Muscle layer of duodenum (tissue), 2 donors: ENCODE results near the gene AKR1B1.

ENCODE experiments used
- H3K27ac ChIP-seq: one replicate; pipeline ENCODE4 v1.7.0; 2013; ENCODE audit warnings: mild to moderate bottlenecking, low read length
- H3K27me3 ChIP-seq: one replicate; pipeline ENCODE4 v1.7.0; 2013; ENCODE audit warnings: low read depth, mild to moderate bottlenecking, control low read depth, low read length
- H3K36me3 ChIP-seq, 2 donors: one replicate each; pipeline ENCODE4 v1.7.0; 2013; ENCODE audit warnings: low read length in 2 of 2, control low read depth in 1 of 2, mild to moderate bottlenecking in 1 of 2; ENCODE audit not compliant: insufficient read depth in 2 of 2, control insufficient read depth in 1 of 2
- H3K4me1 ChIP-seq, 2 donors: one replicate each; pipeline ENCODE4 v1.7.0; 2013; ENCODE audit warnings: low read length in 2 of 2, mild to moderate bottlenecking in 2 of 2, control low read depth in 1 of 2, moderate library complexity in 1 of 2; ENCODE audit not compliant: insufficient read depth in 2 of 2, control insufficient read depth in 1 of 2
- H3K4me3 ChIP-seq, 2 donors: one replicate each; pipeline ENCODE4 v1.7.0; 2013; ENCODE audit warnings: low read length in 2 of 2, low read depth in 1 of 2, mild to moderate bottlenecking in 1 of 2
- H3K9me3 ChIP-seq, 2 donors: one replicate each; pipeline ENCODE4 v1.7.0; 2013; ENCODE audit warnings: low read length in 2 of 2, control low read depth in 1 of 2, mild to moderate bottlenecking in 1 of 2; ENCODE audit not compliant: control insufficient read depth in 1 of 2
- donor health status: healthy.

The AKR1B1 gene

DNA sequence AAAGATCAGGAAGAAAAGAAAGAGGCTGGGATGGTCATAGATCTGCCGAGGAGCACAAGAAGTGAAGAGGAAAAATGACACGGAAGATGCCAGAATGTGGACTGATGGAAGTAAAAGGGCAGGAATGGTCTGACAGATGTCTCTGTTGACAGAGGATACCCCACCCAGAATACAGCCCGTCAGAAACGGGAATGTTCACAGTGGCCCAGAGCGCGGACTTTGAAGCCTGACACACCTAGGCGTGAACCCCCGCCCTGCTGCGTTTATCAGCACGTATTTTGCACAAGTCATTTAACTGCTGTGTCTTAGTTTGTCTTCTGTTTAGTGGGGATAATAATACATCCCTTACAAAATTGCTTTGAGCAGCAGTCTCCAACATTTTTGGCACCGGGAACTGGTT, 27.1 kb downstream of the AKR1B1 start:
- Histone ChIP-seq H3K27ac (peak overlapping the region; percentile 82), H3K27me3 (no peaks in the 10 kb centered on the region)

DNA sequence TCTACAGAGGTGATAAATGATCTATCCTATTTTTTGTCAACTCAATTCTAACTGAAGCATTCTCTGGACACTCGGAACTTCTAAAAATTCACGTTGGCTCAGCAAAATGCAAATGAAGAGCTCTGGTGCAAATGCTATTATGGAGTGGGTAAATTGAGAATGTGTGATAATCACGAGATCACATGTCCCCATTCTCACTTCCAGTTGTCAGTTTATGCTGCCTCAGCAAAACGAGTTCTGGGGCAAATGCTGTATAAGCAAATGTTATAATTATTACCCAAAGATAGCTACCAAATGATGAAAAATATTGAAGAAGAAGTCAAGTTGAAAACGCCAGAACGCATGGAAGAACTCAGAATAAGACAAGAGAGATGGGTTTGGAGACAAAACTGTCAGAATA, 29.4 kb downstream of the AKR1B1 start:
- Histone ChIP-seq H3K9me3 (no peaks in the 10 kb centered on the region), H3K27ac (no peak overlapping the region), H3K36me3 (no peaks in the 10 kb centered on the region), H3K27me3 (no peaks in the 10 kb centered on the region), H3K4me3 (no peak overlapping the region), H3K4me1 (peaks cover 6% of the 10 kb centered on the region in 2 donors)

More for the DNA sequence above, 27.1 kb downstream of the AKR1B1 start:
- no peaks in the 10 kb centered on the region for H3K9me3 ChIP-seq
- H3K4me1 ChIP-seq: peaks cover 6% of the 10 kb centered on the region in 2 donors
- no peaks in the 10 kb centered on the region for H3K36me3 ChIP-seq
- peak overlapping the region; percentile 15 to 61 for H3K4me3 ChIP-seq

DNA sequence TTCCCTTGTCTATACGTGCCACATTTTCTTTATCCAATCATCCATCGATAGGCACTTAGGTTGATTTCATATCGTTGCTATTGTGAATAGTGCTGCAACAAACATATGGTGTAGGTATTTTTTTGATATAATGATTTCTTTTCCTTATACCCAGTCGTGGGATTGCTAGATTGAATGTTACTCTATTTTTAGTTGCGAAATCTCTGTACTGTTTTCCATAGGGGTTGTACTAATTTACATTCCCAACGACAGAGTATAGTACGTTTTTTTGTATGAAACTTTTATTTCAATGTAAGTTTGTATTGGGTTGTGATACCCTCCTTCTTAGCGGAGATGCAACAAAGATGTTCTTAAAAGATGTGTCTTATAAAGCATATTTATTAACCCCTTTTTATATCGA, 30.0 kb downstream of the AKR1B1 start:
- Histone ChIP-seq H3K4me1 (peaks cover 6% of the 10 kb centered on the region in 2 donors), H3K27ac (no peak overlapping the region), H3K4me3 (no peak overlapping the region), H3K27me3 (no peaks in the 10 kb centered on the region), H3K9me3 (no peaks in the 10 kb centered on the region), H3K36me3 (no peaks in the 10 kb centered on the region)

DNA sequence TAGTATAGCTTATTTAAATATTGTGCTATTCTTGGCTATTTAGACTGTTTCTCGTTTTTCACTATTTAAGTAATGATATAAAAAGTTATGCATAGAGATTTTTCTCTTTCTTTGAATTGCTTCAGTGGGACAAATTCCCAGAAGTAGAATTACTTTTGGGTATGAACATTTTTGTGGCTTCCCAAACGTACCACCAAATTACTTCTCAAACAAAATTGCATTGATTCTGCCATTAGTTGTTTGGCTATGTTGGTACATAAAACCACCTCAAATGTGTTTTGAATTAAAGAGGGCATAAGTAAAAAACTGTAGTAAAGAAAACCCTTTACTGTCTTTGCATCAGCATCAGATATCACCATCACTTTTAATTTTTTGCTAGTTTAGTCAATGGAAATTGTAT, 31.0 kb downstream of the AKR1B1 start:
- H3K27ac ChIP-seq: no peak overlapping the region
- H3K27me3 ChIP-seq: no peaks in the 10 kb centered on the region
- no peaks in the 10 kb centered on the region for H3K36me3 ChIP-seq
- H3K4me3 ChIP-seq: no peak overlapping the region
- H3K4me1 ChIP-seq: peaks cover 2 to 4% of the 10 kb centered on the region in 2 donors
- no peaks in the 10 kb centered on the region for H3K9me3 ChIP-seq

DNA sequence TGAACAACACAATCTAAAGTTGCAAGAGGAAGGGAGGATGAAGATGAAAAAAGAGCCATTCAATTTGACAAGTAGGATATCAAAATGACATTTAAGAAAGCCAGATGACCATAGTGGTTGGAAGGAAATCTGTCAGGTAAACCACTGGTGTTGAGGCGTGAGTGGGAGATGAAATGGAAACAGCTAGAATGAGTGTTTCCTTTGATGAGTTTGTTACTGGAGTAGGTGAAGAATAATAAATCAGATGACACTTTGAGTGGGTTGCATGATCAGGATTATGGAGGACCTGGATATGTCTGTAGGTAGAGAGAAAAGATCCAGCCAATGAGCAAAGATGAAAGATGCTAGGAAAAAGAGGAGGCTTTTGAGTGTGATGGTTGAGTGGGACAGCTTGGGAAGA, 33.1 kb downstream of the AKR1B1 start:
- H3K4me1 ChIP-seq: no peaks in the 10 kb centered on the region
- H3K4me3 ChIP-seq: no peak overlapping the region
- no peaks in the 10 kb centered on the region for H3K9me3 ChIP-seq

DNA sequence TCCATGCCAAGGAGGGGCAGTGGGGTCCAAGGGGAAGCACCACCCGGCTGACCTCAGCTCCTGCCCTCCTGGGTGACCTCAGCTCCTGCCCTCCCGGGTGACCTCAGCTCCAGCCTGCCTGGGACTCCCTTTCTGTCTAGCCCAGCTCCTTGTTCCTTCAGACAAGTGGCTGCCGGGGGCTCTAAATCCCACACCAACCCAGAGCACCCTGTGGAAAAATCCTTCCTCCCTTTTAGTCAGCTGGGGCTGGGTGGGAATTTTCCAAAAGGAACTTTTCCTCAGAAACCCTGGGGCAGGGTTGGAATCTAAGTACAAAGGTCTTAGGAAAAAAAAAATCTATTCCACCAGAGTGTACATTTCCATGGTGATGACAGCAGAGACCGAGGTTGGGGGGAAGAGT, 36.3 kb downstream of the AKR1B1 start:
- H3K9me3 ChIP-seq: no peaks in the 10 kb centered on the region
- H3K4me3 ChIP-seq: no peak overlapping the region
- H3K27ac ChIP-seq: no peak overlapping the region
- H3K36me3 ChIP-seq: no peaks in the 10 kb centered on the region
- no peaks in the 10 kb centered on the region for H3K27me3 ChIP-seq
- no peaks in the 10 kb centered on the region for H3K4me1 ChIP-seq

More for the DNA sequence above, 33.1 kb downstream of the AKR1B1 start:
- Histone ChIP-seq H3K27ac (no peak overlapping the region), H3K27me3 (no peaks in the 10 kb centered on the region), H3K36me3 (no peaks in the 10 kb centered on the region)

DNA sequence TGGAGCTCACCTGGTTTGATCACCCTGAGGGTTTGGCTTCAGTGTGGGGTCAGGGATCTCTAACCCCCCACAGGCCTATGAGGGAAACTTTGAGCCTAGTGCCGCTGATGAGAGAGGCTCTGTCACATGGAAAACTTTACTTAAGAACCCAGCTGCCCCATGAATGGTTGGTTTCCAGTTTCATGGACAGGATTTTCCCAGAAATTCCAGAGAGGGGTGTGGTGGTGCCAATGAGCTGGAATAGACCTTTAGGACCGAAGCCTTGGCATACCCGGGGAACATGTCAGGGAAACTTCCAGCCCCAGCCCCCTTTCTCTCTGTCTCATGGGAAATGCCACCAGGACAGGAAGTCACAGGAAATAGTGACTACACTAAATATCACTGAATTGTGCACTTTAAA, 36.9 kb downstream of the AKR1B1 start:
- H3K27me3 ChIP-seq: no peaks in the 10 kb centered on the region
- no peak overlapping the region for H3K27ac ChIP-seq
- no peaks in the 10 kb centered on the region for H3K9me3 ChIP-seq
- H3K36me3 ChIP-seq: no peaks in the 10 kb centered on the region
- H3K4me1 ChIP-seq: no peaks in the 10 kb centered on the region
- H3K4me3 ChIP-seq: no peak overlapping the region

DNA sequence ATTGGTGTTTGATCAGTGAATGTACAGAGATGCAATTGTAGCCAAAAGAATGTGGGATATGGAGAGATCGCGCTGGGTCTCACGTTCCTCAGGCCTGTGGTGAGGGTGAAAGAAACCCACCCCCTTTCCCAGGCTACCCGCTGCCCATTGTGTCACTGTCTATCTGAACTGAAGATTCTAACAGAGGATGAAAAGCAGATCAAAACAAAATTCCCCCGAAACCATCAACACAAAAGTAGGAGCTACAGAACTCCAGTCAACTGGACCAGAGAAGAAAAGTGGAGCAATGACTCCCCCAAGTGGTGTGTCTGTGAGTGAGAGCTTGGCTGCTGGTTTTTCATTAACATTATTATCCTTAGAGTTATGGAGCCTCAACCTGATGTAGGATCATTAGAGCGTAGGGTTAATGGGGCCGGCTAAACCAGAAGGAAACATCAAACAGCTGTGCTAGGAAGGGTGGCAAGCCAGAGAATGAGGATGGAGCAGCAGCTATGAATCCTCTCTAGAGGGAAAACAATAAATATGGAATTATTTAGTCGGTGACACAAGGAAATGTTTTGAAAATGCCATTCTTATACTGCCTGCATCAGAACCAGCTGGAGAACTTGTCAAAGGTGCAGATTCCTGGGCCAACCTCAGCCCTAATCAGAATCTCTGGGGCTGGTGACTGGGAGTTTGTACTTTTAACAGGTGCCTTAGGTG, 38.3 kb downstream of the AKR1B1 start:
- Histone ChIP-seq H3K36me3 (no peaks in the 10 kb centered on the region), H3K27ac (no peak overlapping the region), H3K9me3 (no peaks in the 10 kb centered on the region), H3K4me1 (no peaks in the 10 kb centered on the region), H3K27me3 (no peaks in the 10 kb centered on the region), H3K4me3 (no peak overlapping the region)

DNA sequence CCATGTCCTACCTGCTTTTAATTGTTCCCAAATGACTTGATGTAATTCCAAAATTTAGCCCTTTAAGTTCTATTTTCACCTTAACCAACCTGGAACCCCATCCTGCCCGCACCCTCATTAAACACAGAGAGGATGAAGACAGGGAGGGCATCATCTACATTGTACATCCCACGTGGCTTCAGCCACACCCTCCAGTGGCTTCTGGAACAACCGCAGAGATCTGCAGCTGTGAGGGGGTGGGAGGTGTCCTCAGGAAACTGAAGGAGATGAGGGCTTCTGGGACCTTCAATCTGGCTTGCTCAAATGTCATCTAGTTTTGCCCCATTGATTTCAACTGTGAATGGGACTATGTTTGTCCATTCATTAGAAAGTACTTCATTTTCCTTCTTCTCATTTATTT, 39.0 kb downstream of the AKR1B1 start:
- H3K4me1 ChIP-seq: no peaks in the 10 kb centered on the region
- H3K27me3 ChIP-seq: no peaks in the 10 kb centered on the region
- no peaks in the 10 kb centered on the region for H3K36me3 ChIP-seq
- no peaks in the 10 kb centered on the region for H3K9me3 ChIP-seq
- no peak overlapping the region for H3K27ac ChIP-seq
- H3K4me3 ChIP-seq: no peak overlapping the region

DNA sequence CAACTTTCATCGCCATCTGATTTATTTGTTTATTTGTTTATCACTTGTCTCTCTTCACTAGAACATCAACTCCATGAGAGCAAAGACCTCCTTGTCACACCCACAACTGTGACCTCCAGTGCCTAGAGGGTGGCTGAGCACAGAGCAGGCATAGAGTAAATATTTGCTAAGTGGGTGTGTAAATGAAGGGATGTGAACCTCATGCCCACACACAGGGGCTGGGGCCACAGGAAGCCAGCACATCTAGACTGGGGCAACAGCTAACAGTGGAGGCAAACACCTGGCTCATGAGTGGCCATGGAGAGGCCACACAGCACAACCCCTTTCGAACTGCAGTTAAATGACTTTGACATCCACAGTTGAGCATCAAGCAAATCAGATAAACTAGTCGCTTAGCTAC, 39.8 kb downstream of the AKR1B1 start:
- Histone ChIP-seq H3K4me3 (no peak overlapping the region), H3K9me3 (no peaks in the 10 kb centered on the region), H3K27ac (no peak overlapping the region), H3K27me3 (no peaks in the 10 kb centered on the region), H3K4me1 (no peaks in the 10 kb centered on the region), H3K36me3 (no peaks in the 10 kb centered on the region)

DNA sequence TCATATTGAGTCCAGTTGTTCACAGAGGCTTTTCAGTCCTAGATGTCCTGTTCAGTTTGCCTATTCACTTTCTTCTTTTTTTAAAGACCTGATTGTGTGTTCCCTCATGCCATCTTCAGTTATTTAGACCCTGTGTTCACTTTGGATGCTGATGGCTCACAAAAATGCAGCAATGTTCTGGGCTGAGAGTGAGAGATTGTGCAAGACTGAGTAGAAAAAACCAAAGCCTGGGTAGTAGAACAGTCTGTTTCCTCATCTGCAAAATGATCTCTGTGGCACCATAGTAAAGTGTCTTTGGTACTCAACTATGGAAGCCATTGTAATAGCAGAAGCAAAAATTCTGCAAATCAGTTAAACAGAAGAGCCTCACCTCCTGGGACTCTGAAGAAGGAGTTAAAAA, 43.2 kb downstream of the AKR1B1 start:
- Histone ChIP-seq H3K36me3 (no peaks in the 10 kb centered on the region), H3K27ac (no peak overlapping the region), H3K9me3 (no peaks in the 10 kb centered on the region), H3K4me3 (no peak overlapping the region), H3K27me3 (no peaks in the 10 kb centered on the region), H3K4me1 (no peaks in the 10 kb centered on the region)

DNA sequence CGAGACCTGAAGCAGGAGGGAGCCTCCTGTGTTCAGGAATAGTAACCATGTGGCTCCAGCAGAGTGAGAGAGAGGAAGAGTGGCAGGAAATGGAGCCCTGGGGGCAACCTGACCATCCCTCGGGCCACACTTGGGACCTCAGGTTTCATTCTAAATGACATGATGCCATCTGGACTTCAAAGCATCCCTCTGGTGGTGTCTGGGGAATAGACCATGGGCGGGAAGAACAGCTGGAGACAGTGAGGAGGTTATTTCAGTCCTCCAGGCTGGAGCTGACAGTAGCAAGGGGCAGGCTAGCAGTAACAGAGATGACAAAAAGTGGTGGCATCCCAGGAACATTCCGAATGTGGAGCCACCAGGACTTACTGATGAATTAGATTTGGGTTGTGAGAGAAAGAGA, 44.8 kb downstream of the AKR1B1 start:
- Histone ChIP-seq H3K27ac (no peak overlapping the region), H3K4me1 (no peaks in the 10 kb centered on the region), H3K4me3 (no peak overlapping the region), H3K9me3 (no peaks in the 10 kb centered on the region), H3K27me3 (no peaks in the 10 kb centered on the region), H3K36me3 (no peaks in the 10 kb centered on the region)
